Activated T-helper 1 cell treated with anti-CD3 and anti-CD28 coated beads, Interleukin-2, amount 50 U/mL, for 16 hours (primary cell): ENCODE data around the gene DUSP14.
"Not testable (repeated sequence)": the region's sequence is repeated elsewhere in the genome, so short reads cannot be mapped to it uniquely, and the experiment has no call there.

Source experiments
- DNase-seq, 2 donors: peaks; one replicate each; pipeline ENCODE4 v3.0.0-alpha.2; 2020; ENCODE audit warnings: low read depth in 1 of 2, low spot score in 1 of 2

DUSP14 gene

DNA sequence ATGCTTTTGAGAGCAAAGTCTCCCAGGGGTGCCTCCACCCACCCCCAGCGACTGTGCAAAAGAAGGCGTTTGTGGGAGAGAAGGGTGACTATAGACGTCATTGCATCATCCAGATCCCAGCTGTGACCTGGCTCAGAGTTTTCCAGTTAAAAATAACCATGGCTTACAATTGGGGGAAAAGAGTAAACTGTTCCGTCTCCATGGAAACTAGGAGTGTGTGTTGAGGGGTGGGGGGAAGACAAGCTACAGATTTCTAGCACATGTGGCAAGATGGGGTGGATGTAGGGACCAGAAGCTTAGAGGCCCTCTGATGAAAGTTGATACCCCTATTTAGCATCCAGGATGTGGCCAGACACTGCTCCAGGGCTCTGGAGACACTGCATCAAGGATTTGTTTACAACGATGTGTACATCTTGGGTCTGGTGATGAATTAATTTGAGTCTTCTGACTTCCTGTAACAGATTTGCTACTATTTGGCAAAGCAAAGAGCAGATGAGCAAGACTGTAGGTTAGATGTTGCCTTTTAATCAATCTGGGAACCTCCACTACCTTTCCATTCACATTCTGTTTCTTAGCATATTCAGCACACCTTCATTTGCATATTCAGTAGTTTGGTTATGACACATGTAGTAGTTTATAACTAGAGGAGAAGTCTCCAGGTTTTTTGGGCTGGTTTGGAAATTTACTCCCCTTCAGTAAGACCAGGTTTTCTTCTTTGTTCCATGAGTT lies 6.2 kb upstream of the DUSP14 start:
- DNase-seq = no peak

- no peak for DNase-seq
These were observed 3.6 kb upstream of the DUSP14 start for GRCh38 chr17:37485938-37486570.

- no peak for DNase-seq
These were observed 1.6 kb upstream of the DUSP14 start for GRCh38 chr17:37488009-37488604.

GRCh38 chr17:37488607-37489196 lies 989 bp upstream of the DUSP14 start:
- DNase-seq = peak; percentile 22 to 39

DNA sequence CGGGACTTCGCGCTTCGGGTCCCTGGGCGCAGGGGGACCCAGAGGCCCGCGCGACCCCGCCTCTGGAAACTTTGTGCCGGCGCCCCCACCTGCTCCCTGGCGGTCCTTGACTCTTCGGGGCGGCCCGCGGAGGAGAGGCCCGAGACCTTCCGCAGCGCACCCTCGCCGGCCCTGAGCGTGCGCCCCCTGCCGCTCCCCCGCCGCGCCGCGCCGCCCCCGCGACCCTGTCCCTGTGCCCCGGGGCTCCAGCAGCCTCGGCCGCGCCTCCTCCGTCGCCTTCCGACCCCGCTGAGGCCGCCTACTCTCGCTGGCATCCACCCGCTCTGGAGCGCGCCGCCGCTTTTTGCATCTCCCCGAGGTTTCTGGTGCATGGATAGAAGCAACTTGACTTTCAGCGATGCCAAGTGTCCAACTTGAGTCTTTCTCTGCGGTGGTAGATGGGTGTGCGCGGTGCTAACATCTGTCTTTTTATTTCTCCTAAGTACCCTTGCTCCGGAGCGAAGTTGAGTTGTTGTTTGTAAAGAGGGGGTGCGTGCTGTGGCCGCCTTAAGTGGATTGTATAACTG lies 414 bp downstream of the DUSP14 start:
- peak; percentile 36 to 61 for DNase-seq

DNA sequence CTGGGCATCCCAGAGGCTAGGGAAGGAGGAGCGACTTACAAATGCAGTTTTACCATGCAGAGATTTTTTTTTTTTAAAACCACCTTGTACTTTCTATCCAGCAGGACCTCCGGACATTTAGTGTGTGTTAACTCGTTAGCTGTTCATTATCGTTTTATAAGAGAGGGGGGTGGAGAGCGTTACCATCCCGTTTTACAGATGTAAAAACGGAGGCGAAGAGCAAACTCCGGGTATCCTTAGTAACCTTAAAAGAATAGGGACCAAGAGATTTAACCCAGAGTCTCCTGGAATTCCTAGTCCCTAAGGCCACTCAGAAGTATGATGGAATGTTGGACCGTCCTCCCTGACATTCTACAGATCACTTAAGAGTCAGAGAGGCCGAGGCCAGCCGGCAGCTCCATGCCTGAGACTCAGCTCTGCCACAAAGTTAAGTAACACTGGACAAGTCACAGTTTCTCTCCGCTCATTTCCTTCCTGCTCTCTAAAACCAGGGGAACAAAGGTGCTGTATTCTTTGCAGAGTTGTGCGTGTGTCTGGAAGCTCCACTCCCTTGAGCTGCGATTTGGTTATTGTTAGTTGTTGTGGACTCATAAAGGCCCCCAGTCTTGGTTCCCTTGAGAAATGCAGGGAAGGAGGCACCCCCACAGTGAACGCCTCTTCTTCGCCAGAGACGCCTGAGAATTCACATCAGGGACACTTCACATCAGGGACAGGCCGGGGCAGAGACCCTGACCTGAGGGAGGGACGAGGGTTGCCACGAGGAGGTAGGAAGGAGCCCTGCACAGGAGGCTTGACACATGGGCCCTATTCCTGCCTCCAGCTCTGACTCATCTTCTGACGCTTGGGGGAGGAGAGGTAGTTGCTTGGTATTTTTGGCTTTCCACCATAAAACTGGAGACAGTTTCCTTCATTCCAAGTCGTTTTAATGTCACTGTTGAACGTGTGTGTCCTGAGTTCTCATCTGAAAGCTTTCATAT lies 1.2 kb downstream of the DUSP14 start:
- no peak for DNase-seq

GRCh38 chr17:37492167-37492566 lies 2.5 kb downstream of the DUSP14 start:
- no peak for DNase-seq

DNA sequence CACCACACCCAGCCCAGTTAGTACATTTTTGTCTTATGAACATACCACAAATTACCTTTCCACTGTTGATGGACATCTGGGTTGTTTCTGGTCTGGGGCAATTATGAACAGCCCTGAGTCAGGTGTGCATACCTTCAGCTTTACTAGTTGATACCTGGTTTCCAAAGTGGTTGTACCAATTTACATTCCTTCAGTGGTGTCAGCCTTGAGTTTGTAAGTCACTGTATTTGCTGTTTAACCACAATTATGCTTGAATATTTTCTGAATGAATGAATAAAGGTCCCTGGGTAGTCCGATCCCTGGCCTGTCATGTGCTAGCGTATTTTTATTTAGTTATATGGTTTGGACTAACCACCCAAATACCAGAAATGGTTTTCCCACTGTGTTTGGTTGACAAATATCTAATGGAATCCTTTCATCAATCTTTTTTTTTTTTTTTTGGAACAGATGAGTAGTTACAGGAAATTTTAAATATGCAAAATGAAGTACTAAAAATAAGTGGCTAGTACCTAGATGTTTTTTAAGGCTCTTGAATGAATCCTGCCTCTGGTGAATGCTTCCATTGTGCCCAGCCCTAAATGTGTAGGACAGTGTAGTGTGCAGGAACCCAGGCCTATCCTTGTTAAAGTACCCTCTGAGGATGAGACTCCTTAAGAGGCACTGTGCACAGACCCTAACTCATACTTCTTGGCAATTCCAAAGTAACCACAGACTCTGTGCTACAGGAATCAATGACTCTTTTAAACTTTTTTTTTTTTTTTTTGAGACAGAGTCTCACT lies 3.7 kb downstream of the DUSP14 start:
- DNase-seq = no peak

DNA sequence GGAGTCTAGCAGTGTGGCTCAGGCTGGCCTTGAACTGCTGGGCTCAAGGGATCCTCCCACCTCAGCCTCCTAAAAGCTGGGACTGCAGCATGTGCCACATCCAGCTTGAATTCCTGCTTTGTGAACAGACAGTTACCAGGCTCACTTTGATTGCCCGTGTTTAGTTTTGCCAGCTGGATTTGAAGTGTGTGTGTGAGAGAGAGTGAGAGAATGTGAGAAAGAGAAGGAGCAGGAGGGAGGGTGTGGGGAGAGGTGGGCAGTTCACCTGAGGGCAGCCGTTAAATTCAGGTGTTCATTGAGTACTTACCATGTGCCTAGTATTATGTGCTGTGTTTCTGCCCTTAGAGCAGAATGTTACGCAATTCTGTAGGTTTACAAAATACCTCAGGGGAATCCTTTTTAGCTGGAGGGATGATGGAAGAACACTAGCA lies 4.7 kb downstream of the DUSP14 start:
- no peak for DNase-seq

- no peak for DNase-seq
These were observed 5.3 kb downstream of the DUSP14 start for GRCh38 chr17:37494971-37495370.

DNA sequence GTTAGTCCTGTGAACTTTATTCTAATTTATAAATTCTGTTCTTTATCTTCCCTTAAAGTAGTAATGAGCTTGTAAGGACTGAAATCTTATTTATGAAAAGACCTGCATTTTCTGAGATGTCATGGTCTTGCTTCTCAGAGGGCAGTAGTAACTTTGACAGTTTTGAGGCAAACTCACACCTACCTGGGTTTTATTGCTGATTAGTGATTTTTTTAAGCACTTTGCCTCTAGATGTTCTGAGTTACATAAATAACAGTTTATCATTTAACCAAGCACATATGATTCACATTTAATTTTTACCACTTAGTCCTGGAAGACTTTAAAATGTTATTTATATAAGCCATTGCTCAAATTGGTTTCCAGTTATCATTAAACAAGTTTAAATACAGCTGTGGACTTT lies 10.7 kb downstream of the DUSP14 start:
- no peak for DNase-seq

DNA sequence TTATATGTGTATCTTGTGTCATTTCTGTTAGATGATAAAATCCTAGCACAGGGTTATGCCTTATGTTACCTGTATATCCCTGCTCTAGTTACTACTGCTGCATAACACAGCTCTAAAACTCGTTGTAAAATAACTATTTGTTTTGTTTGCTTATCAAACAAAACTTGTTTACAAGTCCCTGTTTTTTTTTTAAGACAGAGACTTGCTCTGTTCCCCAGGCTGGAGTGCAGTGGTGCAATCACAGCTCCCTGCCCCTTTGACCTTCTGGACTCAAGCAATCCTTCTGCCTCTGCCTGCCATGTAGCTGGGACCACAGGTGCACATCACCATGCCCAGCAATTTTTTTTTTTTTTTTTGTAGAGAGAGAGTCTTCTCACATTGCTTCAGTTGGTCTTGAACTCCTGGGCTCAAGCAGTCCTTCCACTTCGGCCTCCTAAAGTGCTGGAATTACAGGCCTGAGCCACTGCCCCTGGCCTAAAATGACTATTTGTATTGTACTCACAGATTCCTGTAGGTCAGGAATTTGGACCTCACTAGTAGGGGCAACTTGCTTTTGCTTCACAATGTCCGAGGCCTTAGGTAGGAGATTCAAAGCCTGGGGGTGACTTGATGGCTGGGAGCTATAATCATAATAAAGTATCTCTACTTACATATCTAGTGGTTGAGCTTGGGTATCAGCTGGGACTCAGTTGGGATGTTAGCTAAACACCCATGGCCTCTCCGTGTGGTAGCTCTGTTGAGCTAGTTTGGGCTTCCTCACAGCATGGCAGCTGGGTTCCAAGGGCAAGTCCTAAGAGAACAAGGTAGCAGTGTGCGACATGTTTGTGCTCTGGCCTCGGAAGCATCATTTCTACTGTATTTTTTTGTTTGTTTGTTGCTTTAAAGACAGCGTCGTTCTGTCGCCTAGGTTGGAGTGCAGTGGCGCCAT lies 12.6 kb downstream of the DUSP14 start:
- DNase-seq = no peak

DNA sequence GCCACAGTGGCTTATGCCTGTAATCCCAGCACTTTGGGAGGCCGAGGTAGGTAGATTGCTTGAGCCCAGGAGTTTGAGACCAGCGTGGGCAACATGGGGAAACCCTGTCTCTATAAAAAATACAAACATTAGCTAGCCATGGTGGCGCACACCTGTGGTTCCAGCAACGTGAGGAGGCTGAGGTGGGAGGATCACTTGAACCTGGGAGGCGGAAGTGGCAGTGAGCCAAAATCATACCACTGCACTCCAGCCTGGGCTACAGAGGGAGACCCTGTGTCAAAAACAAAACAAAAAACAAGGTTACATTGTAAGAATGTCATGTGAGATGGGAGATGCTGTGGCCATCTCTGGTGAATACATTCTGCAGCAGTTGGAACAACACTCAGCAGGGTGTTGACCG lies 13.5 kb downstream of the DUSP14 start:
- no peak for DNase-seq

DNA sequence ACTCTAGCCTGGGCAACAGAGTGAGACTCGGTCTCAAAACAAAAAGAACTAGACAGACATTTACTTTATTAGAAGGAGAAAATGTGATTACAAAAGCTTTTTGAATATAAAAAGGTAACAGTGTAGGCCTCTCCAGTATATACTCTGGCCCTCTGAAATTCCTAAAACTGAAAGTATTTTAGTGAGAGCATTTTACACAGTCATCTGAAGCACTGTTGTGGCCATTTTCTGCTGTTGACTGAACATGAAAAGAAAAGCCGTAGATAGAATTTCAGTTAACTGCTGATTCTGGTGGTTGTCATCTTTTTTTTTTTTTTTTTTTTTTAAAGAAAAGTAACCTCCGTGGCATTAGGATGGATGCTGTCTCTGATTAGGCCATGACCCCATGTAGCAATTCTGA lies 15.6 kb downstream of the DUSP14 start:
- DNase-seq = no peak

DNA sequence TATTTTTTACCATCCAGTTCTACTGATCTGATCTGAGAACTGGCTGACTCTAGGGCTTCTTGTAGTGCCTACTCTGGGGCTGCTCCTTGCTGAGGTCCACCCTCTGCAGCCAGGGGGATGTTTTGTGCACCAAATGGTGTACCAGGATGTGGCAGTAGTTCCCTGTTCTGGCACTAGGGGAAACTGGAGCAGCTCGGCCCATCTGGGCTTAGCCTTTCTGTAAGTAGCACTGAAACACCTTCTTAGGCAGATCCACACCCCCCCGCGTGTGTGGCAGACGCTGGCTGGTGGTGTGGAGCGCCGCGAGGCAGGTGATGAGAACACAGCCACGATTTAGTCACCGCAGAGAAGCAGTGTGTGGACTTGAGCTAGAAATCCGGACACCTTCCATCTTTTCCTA lies 17.0 kb downstream of the DUSP14 start:
- DNase-seq = no peak

- DNase-seq = no peak
These were observed 17.4 kb downstream of the DUSP14 start for GRCh38 chr17:37507111-37507510.

DNA sequence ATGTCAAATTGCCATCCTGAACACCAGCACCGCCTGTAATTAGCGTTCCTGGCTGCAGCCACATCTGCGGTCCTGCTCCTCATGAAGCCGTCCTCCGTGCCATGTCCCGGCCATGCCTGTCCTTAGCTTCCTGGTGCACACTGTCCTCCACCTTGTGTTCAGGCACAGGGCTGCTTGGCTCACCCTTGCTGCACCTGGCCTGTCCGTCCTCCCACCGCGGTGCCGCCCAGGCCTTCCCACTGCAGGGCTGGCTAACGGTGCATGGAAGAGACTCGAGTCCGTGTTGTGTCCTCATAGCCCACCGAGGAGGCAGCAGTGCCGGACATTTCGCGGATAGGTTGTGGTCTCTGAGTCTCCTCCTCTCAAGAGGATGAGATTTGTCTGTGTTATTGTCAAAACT lies 20.4 kb downstream of the DUSP14 start:
- DNase-seq = no peak

- not testable (repeated sequence) for DNase-seq
These were observed 22.0 kb downstream of the DUSP14 start for GRCh38 chr17:37511642-37512041.
